MCF 10A (cell line): ENCODE measurements around the gene GATAD2A. TPM values are rescaled to one million over a fixed set of nuclear protein-coding genes. Genes with fewer than 3 reads are reported as not detected.

ENCODE experiments used
- BruUV-seq: library from RNA; stranded (reverse); fragments of 400-500 nt; replicated peaks from 2 replicates; lab custom pipeline; 2021; lab: Mats Ljungman, UMichigan
- CTCF ChIA-PET: fragments of 300-600 bp; sonication (Branson Sonifier 250); formaldehyde crosslinking; extraction: SDS; loops from one replicate; lab custom pipeline; 2021; ENCODE audit warnings: antibody characterized with exemption, inconsistent platforms; lab: Yijun Ruan, JAX
- POLR2A ChIA-PET: fragments of 300-600, 350-650 bp; sonication (Branson Sonifier 250); formaldehyde crosslinking; extraction: SDS; loops from one replicate; lab custom pipeline; 2020; ENCODE audit warnings: antibody characterized with exemption, inconsistent platforms; lab: Yijun Ruan, JAX
- DNase-seq: peaks from one replicate; pipeline ENCODE4 v3.0.0-alpha.2; 2018; ENCODE audit not compliant: unreplicated experiment
- H3K27ac Mint-ChIP-seq: one replicate; pipeline ENCODE4 v1.8.0; 2022; ENCODE audit warnings: mild to moderate bottlenecking, low read depth, mixed read lengths; ENCODE audit not compliant: unreplicated experiment
- H3K27me3 Mint-ChIP-seq: one replicate; pipeline ENCODE4 v1.8.0; 2022; ENCODE audit warnings: mixed read lengths; ENCODE audit not compliant: insufficient read depth, unreplicated experiment
- H3K36me3 Mint-ChIP-seq: one replicate; pipeline ENCODE4 v1.8.0; 2022; ENCODE audit warnings: mild to moderate bottlenecking, moderate library complexity, mixed read lengths; ENCODE audit not compliant: insufficient read depth, unreplicated experiment
- H3K4me1 Mint-ChIP-seq: one replicate; pipeline ENCODE4 v1.8.0; 2022; ENCODE audit warnings: mixed read lengths; ENCODE audit not compliant: insufficient read depth, unreplicated experiment
- H3K4me3 Mint-ChIP-seq: one replicate; pipeline ENCODE4 v1.8.0; 2022; ENCODE audit warnings: mild to moderate bottlenecking, moderate library complexity, mixed read lengths; ENCODE audit not compliant: unreplicated experiment
- H3K9me3 Mint-ChIP-seq: one replicate; pipeline ENCODE4 v1.8.0; 2022; ENCODE audit warnings: mixed read lengths; ENCODE audit not compliant: unreplicated experiment
- CTCF ChIP-seq: fragments of 200-600 bp; IDR thresholded peaks from one replicate; pipeline ENCODE4 v1.8.0; 2022; ENCODE audit warnings: antibody characterized with exemption, mild to moderate bottlenecking; ENCODE audit not compliant: unreplicated experiment
- intact Hi-C: fragments of 100-400 bp; cut with micrococcal nuclease; formaldehyde crosslinking; loops from 2 replicates; pipeline ENCODE4 v1.14.1; 2022
- microRNA-seq: library from miRNA; unstranded; fragments of <30 nt; microRNA quantifications from one replicate; pipeline ENCODE4 v1.2.0, GENCODE V29; 2022
- total RNA-seq: library from RNA; stranded (reverse); gene quantifications from 2 replicates; pipeline ENCODE4 v1.2.3, GENCODE V29; 2022

Gene GATAD2A
- total RNA-seq, 1 experiment from 2014 or later: 91.5 TPM

- Mint-ChIP-seq H3K9me3 (no peaks in the 10 kb centered on the region), H3K4me3 (no peak overlapping the region), H3K27ac (no peak overlapping the region), H3K4me1 (peaks cover 6% of the 10 kb centered on the region), H3K27me3 (no peaks in the 10 kb centered on the region), H3K36me3 (no peaks in the 10 kb centered on the region)
- BruUV-seq: no TSS peak
- ChIA-PET CTCF (interaction anchor here (0.7 to 5.5 kb wide), 20 partner anchors 9 to 111 kb away, joined by 3 to 42 read pairs (median 4); partner anchors contain the start of genes GMIP and LPAR2), POLR2A (interaction anchor here (1.3 kb wide), 1 partner anchor 12 kb away, joined by 3 read pairs; no protein-coding TSS in a partner anchor)
- no peak for TF ChIP-seq CTCF
- intact Hi-C loops: loop anchor here (5.0 kb wide), 2 partner anchors 74 to 89 kb away; partner anchors contain the start of genes GMIP and LPAR2
- DNase-seq: no peak
These were observed 148.2 kb downstream of the GATAD2A start for GRCh38 chr19:19553670-19554069.

- no peak overlapping the region for H3K27ac Mint-ChIP-seq
- CTCF ChIA-PET: interaction anchor here (0.7 to 5.5 kb wide), 25 partner anchors 8 to 393 kb away, joined by 3 to 42 read pairs (median 5); partner anchors contain the start of genes GMIP and LPAR2
- H3K36me3 Mint-ChIP-seq: no peaks in the 10 kb centered on the region
- no peaks in the 10 kb centered on the region for H3K27me3 Mint-ChIP-seq
- BruUV-seq: no TSS peak
- intact Hi-C loops: loop anchor here (5.0 kb wide), 2 partner anchors 73 to 88 kb away; partner anchors contain the start of genes GMIP and LPAR2
- H3K9me3 Mint-ChIP-seq: no peaks in the 10 kb centered on the region
- no peaks in the 10 kb centered on the region for H3K4me1 Mint-ChIP-seq
- DNase-seq: peak; percentile 66
- TF ChIP-seq CTCF: peak; percentile 70
- H3K4me3 Mint-ChIP-seq: no peak overlapping the region
- POLR2A ChIA-PET: no interaction called here
These were observed 148.9 kb downstream of the GATAD2A start for GRCh38 chr19:19554074-19555023.

GRCh38 chr19:19558055-19558454 lies 152.6 kb downstream of the GATAD2A start:
- Mint-ChIP-seq H3K4me1 (no peaks in the 10 kb centered on the region), H3K27ac (no peak overlapping the region), H3K9me3 (no peaks in the 10 kb centered on the region), H3K4me3 (no peak overlapping the region), H3K36me3 (no peaks in the 10 kb centered on the region), H3K27me3 (no peaks in the 10 kb centered on the region)
- BruUV-seq: no TSS peak
- DNase-seq: no peak
- TF ChIP-seq CTCF: no peak
- intact Hi-C loops: no loop called here
- ChIA-PET CTCF (interaction anchor here (0.6 to 1.6 kb wide), 4 partner anchors 26 to 1439 kb away, joined by 3 to 7 read pairs (median 3); partner anchors contain the start of gene GMIP), POLR2A (no interaction called here)

Small RNAs within 50 kb of the gene (microRNA-seq; reads per million reads assigned to microRNA genes)
- gene MIR640: not detected

Other genes with a start within 250 kb of the GATAD2A start
- 1.4 TPM in 2 replicates for gene MEF2B, start 235.4 kb upstream of the GATAD2A start, total RNA-seq
- gene BORCS8, start 213.5 kb upstream of the GATAD2A start, total RNA-seq: 25.4 and 26.3 TPM in 2 replicates
- gene RFXANK, start 213.4 kb upstream of the GATAD2A start, total RNA-seq: 115 and 118 TPM in 2 replicates
- gene NR2C2AP, start 202.3 kb upstream of the GATAD2A start, total RNA-seq: 13.4 and 20.6 TPM in 2 replicates
- gene NCAN, start 193.7 kb upstream of the GATAD2A start, total RNA-seq: not detected in 2 replicates
- not detected in 2 replicates for gene TM6SF2, start 132.4 kb upstream of the GATAD2A start, total RNA-seq
- gene SUGP1, start 85.2 kb upstream of the GATAD2A start, total RNA-seq: 46.0 and 51.1 TPM in 2 replicates
- gene MAU2, start 84.8 kb upstream of the GATAD2A start, total RNA-seq: 50.1 and 55.9 TPM in 2 replicates
- gene TSSK6, start 109.9 kb downstream of the GATAD2A start, total RNA-seq: 4.8 and 6.6 TPM in 2 replicates
- gene NDUFA13, start 110.5 kb downstream of the GATAD2A start, total RNA-seq: 354 and 393 TPM in 2 replicates
- gene YJEFN3, start 123.2 kb downstream of the GATAD2A start, total RNA-seq: 11.9 and 21.7 TPM in 2 replicates
- gene CILP2, start 132.6 kb downstream of the GATAD2A start, total RNA-seq: 0.12 and 0.29 TPM in 2 replicates
- 0.30 TPM in 1 of 2 replicates, not detected in the other for gene PBX4, start 213.0 kb downstream of the GATAD2A start, total RNA-seq
- 15.5 and 17.4 TPM in 2 replicates for gene LPAR2, start 222.5 kb downstream of the GATAD2A start, total RNA-seq
- gene GMIP, start 238.0 kb downstream of the GATAD2A start, total RNA-seq: 9.1 and 10.1 TPM in 2 replicates